Fibroblast of peridontal ligament (primary cell): ENCODE data around the gene UGT1A9.
"Not testable (repeated sequence)": the region's sequence is repeated elsewhere in the genome, so short reads cannot be mapped to it uniquely, and the experiment has no call there.

Experiments
- DNase-seq: peaks from one replicate; pipeline ENCODE4 v3.0.0-alpha.2; 2010; ENCODE audit errors: extremely low read depth

UGT1A9 gene

GRCh38 chr2:233680361-233681045, 8.8 kb downstream of the UGT1A9 start:
- no peak for DNase-seq

DNA sequence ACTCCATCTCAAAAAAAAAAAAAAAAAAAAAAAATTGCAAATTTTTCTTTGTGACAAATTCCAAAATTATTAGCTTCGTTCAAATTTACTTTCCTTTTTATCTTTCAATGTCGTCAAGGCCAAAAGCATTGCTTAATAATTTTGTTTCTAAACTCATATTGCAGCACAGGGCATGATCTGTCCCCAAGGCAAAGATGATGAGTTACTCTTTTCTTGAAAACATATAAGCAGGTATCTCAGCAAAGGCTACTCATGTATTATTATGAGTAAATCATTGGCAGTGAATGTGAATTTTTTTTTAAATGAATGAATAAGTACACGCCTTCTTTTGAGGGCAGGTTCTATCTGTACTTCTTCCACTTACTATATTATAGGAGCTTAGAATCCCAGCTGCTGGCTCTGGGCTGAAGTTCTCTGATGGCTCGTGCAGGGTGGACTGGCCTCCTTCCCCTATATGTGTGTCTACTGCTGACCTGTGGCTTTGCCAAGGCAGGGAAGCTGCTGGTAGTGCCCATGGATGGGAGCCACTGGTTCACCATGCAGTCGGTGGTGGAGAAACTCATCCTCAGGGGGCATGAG, 9.9 kb downstream of the UGT1A9 start, which contains the start of gene UGT1A7:
Gene UGT1A7 (plus strand): TSS at position 381 of the 579 bp plus-strand sequence. CDS start 37 bp downstream, at position 418.
- DNase-seq, result no peak

- no peak for DNase-seq
Observed at GRCh38 chr2:233684640-233685039, 12.9 kb downstream of the UGT1A9 start.

DNA sequence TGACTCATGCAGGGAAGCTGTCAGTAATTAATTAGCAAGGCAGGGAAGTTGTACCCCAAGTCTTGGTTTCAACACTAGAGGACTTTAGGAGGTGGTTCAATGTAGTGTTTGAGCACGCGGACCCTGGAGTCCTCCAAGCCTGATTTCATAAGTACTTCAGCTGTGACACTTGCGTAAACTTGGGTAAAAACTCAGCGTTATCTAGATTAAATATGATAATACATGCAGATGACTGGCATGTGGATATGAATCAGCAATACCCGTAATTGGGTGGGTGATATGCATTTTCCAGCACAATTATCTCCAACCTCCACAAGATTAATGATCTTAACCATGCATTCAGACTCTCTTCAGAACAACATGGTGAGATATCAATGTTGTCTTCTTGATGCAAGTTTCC, 15.2 kb downstream of the UGT1A9 start:
- no peak for DNase-seq

DNA sequence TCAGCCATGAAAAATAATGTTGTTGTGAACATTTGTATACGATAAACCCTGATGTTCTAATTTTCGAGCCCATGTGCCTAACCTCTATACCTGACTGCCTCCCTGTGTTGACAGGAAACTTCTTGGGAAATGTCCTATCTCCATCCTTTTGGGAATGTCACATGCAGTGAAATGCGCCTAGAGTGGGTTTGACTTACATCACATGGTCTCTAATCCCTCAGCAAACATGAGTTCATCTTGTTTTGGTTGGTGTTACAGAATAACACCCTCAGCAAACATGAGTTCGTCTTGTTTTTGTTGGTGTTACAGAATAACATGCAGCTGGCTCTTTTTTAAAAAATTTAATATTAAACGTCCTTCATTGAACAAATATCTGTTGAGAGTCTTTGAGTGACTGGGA, 16.6 kb downstream of the UGT1A9 start:
- DNase-seq, result no peak

- no peak for DNase-seq
Observed at GRCh38 chr2:233689031-233689430, 17.3 kb downstream of the UGT1A9 start.

DNA sequence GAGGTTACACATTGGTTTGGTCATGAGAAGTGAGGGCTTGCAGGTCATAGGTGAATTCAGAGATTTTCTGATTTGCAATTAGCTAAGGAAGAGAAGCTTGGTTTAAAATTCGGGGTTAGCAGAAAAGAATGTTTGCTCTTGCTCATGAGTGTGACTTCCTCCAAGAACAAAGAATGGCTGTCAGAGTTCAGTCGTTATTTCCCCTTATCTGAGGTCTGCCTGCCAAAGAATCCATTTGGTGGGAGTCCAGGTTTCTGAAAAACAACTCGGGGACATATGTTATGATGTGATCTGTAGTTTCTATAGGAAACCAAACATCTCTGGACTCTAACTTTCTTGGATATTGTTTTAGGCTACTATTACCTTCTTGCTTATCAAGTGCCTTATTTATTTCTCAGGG, 17.8 kb downstream of the UGT1A9 start:
- DNase-seq, result no peak

DNA sequence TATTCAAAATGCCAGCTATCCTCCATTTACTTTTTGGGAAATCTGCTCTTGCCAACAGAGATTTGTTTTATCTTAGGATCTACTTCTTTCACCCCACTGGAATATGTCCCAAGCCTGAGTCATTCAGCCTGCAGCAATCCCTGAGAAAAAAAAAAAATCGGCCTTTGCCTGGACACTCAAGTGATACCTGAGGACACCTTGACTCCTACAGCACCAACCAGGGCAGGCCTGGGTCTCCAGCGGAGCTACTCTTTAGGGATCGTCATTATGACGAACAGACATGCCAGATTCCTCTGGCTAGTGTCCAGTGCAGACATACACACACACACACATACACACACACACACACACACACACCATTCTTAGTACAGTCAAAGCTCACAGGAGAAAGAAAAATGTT, 18.7 kb downstream of the UGT1A9 start:
- no peak for DNase-seq

GRCh38 chr2:233691443-233692433, 20.0 kb downstream of the UGT1A9 start:
- DNase-seq, result no peak

GRCh38 chr2:233692648-233693047, 20.9 kb downstream of the UGT1A9 start, which contains the start of gene UGT1A6:
Gene UGT1A6 (plus strand): TSS chr2:233692890. CDS start chr2:233693005, 115 bp downstream.
- DNase-seq, result no peak

GRCh38 chr2:233693963-233694362, 22.3 kb downstream of the UGT1A9 start:
- no peak for DNase-seq

GRCh38 chr2:233698740-233699139, 27.0 kb downstream of the UGT1A9 start:
- no peak for DNase-seq

DNA sequence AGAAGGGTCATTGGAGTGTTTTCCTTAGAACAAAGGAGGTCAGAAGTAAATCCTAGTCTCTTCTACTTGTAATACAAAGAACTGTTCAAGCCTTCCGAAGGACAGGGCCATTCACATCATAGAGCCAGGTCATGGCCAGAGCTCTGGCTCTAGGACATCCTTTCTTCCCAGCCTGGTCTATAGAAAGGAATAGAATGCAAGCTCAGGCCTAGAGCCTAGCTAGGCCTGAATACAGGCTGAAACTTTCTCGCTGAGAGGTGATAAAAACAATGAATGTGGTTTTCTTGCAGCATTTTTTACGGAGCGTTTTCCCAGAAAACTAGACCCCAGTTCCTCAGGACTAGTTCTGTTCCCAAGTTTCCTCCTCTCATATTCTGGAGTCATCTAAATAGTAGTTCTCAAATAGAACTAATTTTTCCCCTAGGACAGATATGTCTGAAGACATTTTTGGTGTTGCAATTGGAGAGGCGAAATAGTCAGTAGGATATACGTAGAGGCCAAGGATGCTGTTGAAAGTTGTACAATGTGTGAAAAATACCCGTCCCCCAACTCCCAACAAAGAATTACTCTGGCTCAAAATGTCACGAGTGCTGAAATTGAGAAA, 27.8 kb downstream of the UGT1A9 start:
- no peak for DNase-seq

DNA sequence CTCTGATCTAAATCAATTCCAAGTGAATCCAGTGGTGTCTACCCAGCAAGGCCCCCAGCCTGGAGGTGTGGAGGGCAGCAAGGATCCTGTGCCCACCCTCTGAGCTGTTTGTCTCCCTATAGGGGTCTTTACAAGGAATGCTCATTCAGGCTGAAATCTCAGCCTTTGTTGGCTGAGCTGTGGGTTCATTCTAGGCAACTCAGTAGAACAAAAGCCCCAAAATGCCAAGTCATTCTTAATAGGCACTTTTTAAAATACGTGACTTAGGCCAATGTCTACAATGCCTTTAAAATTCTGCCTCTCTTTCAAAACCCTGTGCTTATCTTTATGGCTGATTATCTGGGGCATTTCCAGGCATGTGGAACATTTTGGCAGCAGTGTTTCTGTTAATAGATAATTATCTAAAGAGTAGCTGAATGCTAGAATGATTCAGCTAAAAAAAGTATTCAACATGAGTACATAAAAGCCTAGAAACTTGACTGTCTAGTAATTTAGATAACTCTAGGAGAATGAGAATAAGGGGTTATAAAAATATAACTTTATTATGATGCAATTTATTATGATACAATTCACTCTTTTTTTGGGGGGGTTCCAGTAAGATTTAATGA, 28.4 kb downstream of the UGT1A9 start:
- peak; percentile 83 for DNase-seq

DNA sequence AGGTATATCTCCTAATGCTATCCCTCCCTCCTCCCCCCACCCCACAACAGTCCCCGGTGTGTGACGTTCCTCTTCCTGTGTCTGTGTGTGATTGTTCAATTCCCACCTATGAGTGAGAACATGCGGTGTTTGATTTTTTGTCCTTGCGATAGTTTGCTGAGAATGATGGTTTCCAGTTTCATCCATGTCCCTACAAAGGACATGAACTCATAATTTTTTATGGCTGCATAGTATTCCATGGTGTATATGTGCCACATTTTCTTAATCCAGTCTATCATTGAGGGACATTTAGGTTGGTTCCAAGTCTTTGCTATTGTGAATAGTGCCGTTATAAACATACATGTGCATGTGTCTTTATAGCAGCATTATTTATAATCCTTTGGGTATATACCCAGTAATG, 29.1 kb downstream of the UGT1A9 start:
- DNase-seq, result not testable (repeated sequence)

- DNase-seq, result no peak
Observed at GRCh38 chr2:233702238-233702637, 30.5 kb downstream of the UGT1A9 start.

- DNase-seq, result peak; percentile 9
Observed at GRCh38 chr2:233705911-233706506, 34.3 kb downstream of the UGT1A9 start.

GRCh38 chr2:233706720-233707119, 35.0 kb downstream of the UGT1A9 start:
- peak; percentile 53 for DNase-seq

DNA sequence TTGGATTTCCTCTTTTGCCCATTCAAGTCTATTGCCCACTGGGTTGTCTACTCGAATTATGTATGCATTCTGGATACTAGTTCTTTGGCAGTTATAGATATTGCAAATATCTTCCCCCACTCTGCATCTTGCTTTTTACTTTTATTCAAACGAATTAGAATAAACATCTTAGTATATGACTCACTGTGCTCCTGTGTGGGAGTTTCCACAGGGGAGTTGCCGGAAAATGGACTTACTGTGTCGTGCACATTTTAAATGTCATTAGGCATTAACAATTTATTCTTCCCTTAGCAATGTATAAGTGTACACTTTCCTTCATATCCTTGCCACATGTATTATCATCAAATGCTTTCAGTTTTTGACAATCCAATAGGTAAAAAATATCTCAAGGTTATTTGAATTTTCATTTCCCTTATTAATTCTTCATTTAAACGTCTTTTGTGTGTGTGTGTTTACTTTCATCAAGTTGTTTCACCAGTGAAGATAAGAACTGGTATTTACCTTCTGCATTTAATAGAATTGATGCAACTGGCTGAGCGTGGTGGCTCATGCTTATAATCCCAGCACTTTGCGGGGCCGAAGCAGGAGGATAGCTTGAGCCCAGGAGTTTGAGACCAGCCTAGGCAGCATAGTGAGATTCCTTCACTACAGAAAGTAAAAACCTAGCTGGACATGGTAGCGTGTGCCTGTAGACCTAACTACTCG, 36.4 kb downstream of the UGT1A9 start:
- peak; percentile 22 for DNase-seq

DNA sequence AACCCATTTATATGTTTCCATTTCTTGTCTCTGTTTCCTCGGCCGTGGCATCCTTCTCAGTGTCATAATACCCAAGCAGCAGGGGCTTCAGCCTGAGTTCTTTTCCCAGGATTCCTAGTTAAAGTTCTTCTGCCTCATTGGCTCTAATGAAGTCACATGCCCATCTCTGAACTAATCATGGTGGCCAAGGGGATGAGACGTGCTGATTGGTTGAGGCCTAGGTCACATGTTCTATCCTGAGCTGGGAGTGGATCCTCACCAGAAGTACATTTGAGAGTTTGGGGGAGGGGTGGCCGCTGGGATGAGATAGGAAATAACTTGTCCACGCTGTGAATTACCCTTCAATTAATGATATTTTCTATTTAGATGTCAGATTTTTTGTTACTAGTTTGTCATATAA, 37.2 kb downstream of the UGT1A9 start:
- no peak for DNase-seq
